ENCODE results near the gene SPSB2.
"Not testable (repeated sequence)": the region's sequence is repeated elsewhere in the genome, so short reads cannot be mapped to it uniquely, and the experiment has no call there.

SPSB2 gene

DNA sequence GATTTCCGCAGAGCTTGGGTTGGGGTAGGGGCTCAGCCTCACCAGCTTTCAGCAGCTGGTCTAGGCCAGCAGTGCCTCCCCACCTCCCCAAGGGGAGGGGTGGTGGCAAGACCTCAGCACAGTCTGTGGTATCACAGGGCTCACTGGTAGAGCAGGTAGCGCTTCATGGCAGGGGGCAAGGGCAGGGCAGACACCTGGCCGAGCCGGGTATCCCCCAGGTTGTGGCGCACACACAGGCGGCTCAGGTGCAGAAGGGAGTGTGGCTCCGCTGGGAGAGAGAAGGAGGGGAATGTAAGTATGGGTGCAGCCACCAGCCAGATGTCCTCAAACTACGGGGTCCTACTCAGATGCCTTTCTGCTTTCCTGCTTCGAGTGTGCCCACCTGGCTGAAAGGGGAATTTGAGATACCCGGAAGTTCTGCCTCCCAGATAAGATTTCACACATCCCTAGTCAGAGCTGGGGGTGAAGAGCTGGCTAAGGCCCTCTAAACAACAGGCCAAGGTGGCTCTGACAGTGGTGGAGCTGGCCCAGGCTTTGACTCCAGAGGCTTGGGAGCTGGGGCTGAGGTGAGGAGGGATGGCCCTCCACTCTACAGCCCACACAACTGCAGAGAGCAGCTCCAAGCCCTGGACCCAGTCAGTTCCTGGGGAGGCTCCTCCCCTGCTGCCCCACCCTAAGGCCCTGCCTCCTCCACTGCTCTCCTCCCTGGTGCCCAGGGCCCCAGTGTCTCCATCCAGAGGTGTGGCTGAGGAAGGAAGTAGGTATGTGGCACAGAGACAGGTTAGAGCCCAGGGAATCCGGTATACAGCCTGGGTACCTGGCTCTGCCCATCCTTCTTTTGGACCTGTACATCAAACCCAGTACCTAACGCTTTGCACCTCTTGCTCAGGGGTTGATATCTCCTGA lies 1.8 kb downstream of the SPSB2 start:
- in situ Hi-C loops (cut with MboI; ENCODE audit: low sequenced_read_pairs): no loop called here

DNA sequence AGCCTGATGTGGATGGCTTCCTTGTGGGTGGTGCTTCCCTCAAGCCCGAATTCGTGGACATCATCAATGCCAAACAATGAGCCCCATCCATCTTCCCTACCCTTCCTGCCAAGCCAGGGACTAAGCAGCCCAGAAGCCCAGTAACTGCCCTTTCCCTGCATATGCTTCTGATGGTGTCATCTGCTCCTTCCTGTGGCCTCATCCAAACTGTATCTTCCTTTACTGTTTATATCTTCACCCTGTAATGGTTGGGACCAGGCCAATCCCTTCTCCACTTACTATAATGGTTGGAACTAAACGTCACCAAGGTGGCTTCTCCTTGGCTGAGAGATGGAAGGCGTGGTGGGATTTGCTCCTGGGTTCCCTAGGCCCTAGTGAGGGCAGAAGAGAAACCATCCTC lies 2.8 kb downstream of the SPSB2 start:
- in situ Hi-C loops (cut with MboI; ENCODE audit: low sequenced_read_pairs): not testable (repeated sequence)

DNA sequence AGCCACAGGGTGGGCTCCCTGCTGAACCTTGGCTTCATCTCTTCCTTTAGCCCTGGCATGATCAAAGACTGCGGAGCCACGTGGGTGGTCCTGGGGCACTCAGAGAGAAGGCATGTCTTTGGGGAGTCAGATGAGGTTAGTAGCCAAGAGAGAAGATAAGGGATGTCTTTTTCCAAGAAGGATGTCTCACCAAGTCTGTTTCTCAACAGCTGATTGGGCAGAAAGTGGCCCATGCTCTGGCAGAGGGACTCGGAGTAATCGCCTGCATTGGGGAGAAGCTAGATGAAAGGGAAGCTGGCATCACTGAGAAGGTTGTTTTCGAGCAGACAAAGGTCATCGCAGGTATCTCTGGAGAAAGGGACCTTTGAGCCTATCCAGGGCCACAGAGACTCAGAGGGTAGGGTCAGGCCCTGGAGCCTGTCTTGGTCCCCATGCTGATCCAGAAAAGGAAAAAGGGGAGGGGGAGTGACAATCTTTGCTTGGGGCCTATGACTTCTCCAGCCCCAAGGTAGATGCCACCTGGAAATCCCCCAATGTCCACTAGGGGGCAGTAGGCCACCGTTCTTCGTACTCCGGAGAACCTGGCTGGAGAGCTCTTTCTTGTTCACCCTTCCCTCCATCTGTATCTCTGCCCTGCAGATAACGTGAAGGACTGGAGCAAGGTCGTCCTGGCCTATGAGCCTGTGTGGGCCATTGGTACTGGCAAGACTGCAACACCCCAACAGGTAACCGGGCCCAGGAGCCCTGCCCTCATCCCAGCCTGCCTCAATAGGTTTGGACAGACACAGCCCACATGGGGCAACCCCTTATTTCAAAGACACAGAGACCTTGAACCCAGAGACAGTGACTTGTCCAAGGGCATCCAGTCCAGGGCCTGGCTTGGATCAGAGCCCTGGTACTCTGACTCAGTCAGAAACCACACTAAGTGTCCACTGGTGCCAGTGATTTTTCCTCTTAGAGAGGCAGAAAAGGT lies 3.8 kb downstream of the SPSB2 start:
- in situ Hi-C loops (cut with MboI; ENCODE audit: low sequenced_read_pairs): no loop called here

DNA sequence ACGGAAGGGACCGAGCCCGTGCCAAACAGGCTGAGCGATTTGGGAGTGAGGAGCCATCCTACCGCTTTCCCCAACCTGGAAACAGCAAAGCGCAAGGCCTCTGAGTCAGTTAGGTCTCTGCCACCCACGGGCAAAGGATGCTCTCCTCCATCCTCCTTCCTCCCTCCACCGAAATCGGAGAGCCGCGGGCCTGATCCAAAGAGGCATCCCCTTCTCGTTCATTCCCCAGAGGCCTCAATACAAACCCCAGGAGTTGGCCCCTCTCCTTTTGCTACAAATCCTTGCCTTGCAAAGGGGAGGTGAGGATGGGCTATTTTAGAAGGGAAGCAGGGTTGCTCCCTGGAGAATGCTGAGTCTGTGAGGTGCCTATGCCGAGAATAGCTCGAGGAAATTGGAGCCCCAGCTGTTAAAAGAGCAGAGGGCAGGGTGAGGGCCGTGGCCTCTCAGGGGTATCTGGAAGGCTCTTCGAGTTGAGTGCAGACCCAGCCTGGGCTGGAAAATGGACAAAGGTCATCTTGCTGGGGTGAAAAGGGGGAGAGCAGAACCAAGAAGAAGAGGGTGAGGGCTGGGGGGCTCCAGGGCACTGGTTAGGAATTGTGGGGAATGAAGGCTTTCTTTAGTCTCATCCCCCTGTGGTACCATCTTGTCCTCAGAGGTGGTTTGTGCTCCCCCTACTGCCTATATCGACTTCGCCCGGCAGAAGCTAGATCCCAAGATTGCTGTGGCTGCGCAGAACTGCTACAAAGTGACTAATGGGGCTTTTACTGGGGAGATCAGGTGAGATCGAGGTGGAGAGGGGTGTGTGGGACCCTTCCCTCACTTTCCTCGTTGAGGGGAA lies 4.7 kb downstream of the SPSB2 start:
- in situ Hi-C loops (cut with MboI; ENCODE audit: low sequenced_read_pairs): no loop called here

DNA sequence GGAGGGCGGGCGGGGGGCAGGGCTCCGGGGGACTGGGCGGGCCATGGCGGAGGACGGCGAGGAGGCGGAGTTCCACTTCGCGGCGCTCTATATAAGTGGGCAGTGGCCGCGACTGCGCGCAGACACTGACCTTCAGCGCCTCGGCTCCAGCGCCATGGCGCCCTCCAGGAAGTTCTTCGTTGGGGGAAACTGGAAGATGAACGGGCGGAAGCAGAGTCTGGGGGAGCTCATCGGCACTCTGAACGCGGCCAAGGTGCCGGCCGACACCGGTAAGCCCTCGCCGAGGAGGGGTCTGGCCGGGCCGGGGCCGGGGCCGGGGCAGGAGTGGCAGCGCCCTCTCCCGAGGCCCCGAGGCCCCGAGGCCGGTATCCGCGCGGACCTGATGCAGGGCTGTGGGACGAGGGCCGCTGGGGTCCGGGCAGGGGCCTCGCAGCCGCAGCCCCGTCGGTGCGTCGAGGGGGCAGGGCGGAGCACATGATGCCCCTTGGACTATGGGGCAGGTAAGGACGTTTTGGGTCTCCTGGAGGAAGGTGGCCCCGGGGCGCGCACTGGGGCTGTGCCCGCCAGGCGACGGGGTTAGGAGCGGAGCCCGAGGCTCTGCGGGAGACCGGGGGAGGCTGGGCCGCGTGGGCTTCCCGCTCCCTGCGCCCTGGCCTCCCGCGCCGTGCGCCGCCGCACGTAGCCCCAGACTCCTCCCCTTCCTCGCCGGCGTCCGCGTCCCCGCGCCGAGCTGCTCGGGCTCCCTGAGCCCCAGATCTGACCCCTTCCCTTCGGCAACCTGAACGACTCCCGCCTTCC lies 5.5 kb downstream of the SPSB2 start, which contains the start of gene TPI1:
Gene TPI1, plus strand, starts transcription at position 119 of the 798 bp plus-strand sequence. Its CDS starts 36 bp downstream, at position 155.
- in situ Hi-C loops (cut with MboI; ENCODE audit: low sequenced_read_pairs): no loop called here

DNA sequence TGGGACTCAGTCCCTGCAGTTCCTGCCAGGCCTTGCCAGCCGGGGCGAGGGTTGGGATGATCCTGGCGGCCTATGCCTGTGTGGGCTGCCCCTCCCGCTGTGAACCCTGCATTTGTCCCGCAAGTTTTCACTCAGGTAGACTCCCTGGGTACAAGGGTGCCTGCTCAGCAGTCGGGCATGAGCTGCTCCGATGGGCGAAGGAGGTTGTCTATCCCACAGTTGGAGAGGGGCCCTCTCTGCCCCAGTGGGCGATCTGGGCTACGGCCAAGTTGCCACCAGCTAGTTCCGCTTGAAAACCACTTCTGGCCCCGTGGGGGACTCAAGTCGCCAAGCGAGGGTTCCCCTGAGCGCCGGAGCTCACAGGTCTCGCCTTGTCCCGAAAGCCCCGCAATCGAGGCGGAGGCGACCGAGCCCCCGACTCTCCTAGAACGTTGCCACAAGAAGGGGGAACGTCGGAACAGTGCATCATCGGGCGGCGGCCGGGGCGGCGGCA lies 6.1 kb downstream of the SPSB2 start:
- in situ Hi-C loops (cut with MboI; ENCODE audit: low sequenced_read_pairs): no loop called here

DNA sequence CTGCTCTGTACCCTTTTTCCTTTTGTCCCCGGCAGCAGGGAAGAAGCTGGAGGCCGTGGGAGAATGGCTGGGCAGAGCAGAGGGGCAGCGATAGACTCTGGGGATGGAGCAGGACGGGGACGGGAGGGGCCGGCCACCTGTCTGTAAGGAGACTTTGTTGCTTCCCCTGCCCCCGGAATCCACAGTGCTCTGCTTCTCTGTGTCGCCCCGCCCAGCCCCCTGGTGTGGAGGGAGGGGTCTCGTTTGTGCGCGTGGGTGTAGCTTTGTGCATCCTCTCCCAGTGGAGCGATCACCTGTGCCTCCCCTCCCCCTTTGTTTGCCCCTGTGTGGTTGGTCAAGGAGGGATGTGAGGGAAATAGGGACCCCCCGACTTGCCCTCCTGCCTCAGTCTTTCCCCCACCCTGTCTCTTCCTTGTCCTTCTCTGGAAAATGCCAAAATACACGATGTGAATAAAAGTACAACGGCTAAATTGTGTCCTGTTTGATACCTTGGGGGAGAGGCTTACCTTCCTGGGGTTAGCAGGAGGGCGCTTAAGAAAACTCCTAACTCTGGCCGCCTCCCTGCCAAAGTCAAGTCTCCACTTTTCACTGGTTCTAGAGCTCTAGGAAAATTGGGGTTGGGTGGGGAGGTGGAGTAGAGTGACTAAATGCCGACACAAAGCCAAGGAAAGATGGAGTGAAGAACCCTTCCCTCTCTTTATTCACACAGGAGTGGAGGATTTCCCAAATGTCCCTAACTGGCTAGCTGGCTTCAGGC lies 6.8 kb downstream of the SPSB2 start:
- in situ Hi-C loops (cut with MboI; ENCODE audit: low sequenced_read_pairs): no loop called here

DNA sequence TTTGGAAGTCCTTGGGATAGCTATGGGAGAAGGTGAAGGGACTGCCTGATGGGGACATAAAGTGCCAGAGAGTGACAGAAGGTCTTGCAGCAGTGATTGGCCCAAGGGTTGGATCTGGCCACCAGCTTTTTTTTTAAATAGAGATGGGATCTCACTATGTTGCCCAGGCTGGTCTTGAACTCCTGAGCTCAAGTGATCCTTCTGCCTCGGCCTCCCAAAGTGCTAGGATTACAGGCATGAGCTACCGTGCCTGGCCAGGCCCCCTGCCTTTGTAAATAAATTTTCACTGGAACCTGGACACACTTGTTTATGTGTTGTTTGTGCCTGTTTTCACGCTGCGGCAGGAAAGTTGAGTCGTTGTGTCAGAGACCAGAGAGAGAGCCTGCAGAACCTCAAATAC lies 7.8 kb downstream of the SPSB2 start:
- in situ Hi-C loops (cut with MboI; ENCODE audit: low sequenced_read_pairs): not testable (repeated sequence)

DNA sequence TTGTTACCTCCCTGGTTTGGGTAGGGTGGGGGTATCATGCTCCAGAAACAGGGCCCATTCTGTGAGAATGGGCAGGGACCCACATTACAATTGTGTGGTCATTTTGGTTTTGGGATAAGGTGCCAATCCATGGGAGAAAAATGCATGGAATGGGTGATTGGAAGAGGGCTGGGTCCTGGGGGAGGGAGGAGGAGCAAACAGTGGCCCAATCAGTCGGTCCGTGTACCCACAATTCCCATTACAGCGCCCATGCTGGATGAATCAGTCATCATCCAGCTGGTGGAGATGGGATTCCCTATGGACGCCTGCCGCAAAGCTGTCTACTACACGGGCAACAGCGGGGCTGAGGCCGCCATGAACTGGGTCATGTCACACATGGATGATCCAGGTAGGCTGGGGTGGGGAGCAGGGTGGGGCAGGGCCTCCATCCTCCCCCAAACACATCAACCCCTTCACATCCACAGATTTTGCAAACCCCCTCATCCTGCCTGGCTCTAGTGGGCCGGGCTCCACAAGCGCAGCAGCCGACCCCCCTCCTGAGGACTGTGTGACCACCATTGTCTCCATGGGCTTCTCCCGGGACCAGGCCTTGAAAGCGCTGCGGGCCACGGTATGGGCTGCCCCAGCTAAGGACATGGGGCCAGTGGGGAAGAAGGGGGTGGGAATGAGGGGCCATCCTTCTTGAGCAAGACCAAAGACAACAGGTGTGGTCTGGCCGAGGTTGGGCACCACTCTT lies 9.3 kb downstream of the SPSB2 start:
- in situ Hi-C loops (cut with MboI; ENCODE audit: low sequenced_read_pairs): no loop called here

DNA sequence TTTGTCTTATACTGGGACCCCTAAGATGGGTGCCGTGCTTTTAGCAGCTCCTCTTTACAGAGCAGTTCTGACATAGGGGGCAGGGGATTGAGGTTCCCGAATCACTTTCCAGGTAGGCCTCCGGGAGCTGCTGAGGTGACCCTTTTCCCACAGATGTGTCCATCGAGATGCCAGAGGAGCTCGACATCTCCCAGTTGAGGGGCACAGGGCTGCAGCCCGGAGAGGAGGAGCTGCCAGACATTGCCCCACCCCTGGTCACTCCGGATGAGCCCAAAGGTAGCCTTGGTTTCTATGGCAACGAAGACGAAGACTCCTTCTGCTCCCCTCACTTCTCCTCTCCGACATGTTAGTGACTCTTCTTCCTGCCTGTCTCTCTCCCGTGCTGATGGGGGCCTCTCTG lies 10.1 kb downstream of the SPSB2 start:
- in situ Hi-C loops (cut with MboI; ENCODE audit: low sequenced_read_pairs): no loop called here

DNA sequence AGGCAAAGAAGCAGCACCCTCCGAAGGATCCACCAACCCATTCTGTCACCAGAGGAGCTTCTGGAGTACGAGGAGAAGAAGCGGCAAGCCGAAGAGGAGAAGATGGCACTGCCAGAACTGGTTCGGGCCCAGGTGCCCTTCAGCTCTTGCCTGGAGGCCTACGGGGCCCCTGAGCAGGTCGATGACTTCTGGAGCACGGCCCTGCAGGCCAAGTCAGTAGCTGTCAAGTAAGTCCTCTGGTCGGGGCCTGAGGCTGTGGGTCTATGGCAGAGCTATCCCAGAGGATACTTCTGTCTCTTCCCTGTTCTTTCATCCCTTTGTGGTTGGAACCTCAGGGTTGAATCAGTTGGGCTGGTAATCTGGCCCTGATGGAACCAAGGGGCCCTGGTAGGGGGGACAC lies 11.7 kb downstream of the SPSB2 start:
- in situ Hi-C loops (cut with MboI; ENCODE audit: low sequenced_read_pairs): no loop called here

DNA sequence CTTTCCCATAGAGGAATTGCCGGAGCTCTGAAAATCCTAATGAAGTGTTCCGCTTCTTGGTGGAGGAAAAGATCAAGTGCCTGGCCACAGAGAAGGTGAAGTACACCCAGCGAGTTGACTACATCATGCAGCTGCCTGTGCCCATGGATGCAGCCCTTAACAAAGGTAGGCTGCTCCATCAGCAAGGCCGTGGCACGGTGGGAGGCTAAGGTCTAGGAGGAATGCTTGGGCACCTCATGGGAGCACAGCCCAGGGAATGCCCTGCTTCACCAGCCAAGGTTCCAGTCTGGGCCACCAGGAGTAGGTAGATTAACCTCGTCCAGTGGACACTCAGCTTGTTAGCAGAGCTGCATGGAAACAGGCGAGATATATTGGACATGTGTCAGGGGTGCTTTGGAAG lies 12.2 kb downstream of the SPSB2 start:
- in situ Hi-C loops (cut with MboI; ENCODE audit: low sequenced_read_pairs): no loop called here

DNA sequence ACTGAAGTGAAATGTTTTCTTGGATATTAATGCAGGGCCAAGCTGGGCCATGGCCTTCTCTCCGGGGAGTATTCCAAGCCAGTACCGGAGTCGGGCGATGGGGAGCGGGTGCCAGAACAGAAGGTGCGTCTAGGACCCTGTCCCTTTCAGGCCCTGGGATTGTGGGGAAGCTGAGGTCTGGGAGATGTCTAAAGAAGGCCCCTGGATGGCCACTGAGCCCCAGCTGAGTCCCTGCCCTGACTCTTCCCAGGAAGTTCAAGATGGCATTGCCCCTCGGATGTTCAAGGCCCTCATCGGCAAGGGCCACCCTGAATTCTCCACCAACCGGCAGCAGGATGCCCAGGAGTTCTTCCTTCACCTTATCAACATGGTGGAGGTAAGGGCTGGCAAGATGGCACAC lies 13.0 kb downstream of the SPSB2 start:
- in situ Hi-C loops (cut with MboI; ENCODE audit: low sequenced_read_pairs): no loop called here

DNA sequence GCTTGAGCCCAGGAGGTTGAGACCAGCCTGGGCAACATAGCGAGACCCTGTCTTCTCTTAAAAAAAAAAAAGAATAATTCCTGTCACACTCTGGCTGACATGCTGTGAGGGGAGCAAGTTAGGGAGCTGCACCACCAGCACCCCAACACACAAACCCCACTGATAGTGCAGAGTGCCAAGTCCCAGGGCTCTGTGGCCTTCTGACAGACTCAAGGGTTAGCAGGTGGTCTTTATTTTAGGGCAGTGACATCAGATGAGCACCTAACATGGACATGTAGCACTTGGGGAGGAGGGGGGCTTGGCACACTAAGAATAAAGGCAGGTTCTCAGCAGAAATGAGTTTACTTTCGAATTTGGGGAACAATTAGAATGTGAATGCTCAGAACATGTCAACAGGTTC lies 14.3 kb downstream of the SPSB2 start:
- in situ Hi-C loops (cut with MboI; ENCODE audit: low sequenced_read_pairs): no loop called here

DNA sequence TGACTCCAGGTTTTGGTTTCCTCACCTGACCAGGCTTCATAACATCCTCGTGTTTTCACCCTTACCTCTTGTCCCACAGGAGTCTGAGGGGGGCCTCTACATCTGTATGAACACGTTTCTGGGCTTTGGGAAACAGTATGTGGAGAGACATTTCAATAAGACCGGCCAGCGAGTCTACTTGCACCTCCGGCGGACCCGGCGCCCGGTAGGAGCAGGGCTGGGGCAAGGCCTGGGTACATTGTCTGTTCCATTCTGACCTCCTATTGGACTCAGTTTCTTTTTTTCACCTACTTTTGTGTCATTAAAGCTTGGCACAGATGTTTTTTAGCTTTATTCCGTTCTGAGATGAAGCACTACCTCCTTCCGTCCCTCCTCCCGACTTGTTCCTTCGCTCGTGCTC lies 17.8 kb downstream of the SPSB2 start:
- in situ Hi-C loops (cut with MboI; ENCODE audit: low sequenced_read_pairs): no loop called here

DNA sequence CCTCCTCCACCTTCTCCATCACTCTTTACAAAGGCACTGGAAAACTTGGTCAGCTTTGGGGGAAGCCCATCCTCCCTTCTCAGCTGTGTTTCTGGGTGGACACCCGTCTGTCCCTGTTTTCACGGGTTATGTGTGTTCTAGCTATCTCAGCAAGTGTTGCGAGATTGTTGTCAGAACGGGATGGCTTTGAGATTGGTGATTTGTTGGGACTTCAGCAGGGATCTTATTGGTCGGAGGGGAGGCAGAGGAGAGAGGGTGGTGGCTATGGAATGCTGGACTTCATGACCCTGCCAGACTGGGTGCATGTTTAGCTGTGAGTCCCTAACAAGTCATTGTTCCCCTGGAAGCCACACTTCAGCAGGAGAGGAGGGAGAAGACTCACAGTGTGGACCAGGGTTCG lies 19.1 kb downstream of the SPSB2 start:
- in situ Hi-C loops (cut with MboI; ENCODE audit: low sequenced_read_pairs): no loop called here

DNA sequence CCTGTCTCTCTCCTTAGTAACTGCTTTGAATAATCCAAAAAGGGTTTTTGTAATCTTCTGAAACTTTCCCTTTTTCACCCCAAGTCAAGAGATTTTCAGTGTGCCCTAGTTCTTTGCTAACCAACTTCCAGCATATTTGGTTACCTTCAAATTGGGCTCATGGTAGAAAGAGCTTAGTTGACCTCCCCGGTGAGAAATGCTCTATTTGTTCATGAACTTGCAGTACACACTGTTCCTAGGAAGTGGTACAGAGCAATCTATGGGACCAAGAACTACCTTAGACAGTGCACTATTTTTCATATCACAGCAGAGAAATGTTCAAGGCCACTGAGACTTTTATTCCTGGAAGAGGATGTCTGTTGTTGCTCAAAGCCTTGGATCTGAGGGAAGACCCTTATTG lies 19.5 kb downstream of the SPSB2 start:
- in situ Hi-C loops (cut with MboI; ENCODE audit: low sequenced_read_pairs): no loop called here

DNA sequence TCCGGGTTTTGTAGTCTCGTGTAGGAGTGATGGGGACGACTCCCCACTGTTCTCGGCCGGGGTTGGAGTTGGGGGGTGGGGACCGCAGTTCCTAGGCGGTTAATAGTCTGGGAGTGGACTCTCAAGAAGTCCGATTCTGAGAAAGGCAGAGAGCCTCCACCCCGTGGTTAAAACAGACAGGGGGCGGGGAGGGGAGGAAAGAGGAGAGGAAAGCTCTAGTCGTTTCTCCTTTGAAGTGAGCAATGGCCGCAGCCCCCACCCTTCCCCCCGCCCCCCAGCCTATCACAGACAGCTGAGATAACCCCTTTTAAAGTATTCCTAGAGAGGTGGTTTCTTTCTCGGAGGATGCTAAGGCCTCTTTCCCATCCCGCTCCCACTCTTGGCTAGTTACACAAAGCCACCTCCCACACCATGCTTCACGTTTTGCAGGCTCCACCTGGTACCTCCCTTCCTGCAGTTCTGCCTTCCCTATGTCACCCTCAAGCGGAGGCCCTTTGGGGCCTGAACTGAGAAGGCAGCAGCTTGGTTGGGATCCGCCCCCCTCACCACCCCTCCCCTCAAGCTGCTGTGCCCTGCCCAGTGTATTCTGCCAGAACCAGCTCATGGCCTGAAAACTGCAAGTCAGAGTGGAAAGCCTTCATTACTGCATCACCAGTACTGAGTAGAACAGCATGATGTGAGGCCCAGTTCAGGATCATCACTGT lies 20.3 kb downstream of the SPSB2 start:
- in situ Hi-C loops (cut with MboI; ENCODE audit: low sequenced_read_pairs): no loop called here
